Skin of body (tissue), 2 donors: Measurements from ENCODE around the gene PSME4. TPM values are rescaled to one million over a fixed set of nuclear protein-coding genes. Genes with fewer than 3 reads are reported as not detected.

Experiments
- DNase-seq: peaks from one replicate; lab custom pipeline; 2025; lab: John Stamatoyannopoulos, UW
- total RNA-seq: library from RNA; depleted of rRNA; stranded (reverse); fragments of >200 nt; gene quantifications from one replicate; pipeline ENCODE4 v1.2.3, GENCODE V29; 2014

PSME4 gene, protein sequence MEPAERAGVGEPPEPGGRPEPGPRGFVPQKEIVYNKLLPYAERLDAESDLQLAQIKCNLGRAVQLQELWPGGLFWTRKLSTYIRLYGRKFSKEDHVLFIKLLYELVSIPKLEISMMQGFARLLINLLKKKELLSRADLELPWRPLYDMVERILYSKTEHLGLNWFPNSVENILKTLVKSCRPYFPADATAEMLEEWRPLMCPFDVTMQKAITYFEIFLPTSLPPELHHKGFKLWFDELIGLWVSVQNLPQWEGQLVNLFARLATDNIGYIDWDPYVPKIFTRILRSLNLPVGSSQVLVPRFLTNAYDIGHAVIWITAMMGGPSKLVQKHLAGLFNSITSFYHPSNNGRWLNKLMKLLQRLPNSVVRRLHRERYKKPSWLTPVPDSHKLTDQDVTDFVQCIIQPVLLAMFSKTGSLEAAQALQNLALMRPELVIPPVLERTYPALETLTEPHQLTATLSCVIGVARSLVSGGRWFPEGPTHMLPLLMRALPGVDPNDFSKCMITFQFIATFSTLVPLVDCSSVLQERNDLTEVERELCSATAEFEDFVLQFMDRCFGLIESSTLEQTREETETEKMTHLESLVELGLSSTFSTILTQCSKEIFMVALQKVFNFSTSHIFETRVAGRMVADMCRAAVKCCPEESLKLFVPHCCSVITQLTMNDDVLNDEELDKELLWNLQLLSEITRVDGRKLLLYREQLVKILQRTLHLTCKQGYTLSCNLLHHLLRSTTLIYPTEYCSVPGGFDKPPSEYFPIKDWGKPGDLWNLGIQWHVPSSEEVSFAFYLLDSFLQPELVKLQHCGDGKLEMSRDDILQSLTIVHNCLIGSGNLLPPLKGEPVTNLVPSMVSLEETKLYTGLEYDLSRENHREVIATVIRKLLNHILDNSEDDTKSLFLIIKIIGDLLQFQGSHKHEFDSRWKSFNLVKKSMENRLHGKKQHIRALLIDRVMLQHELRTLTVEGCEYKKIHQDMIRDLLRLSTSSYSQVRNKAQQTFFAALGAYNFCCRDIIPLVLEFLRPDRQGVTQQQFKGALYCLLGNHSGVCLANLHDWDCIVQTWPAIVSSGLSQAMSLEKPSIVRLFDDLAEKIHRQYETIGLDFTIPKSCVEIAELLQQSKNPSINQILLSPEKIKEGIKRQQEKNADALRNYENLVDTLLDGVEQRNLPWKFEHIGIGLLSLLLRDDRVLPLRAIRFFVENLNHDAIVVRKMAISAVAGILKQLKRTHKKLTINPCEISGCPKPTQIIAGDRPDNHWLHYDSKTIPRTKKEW (N-terminal part only)
- total RNA-seq = 61.0 TPM

GRCh38 chr2:53970724-53971602 lies at the start of gene PSME4:
Gene PSME4, minus strand, starts transcription at chr2:53970993. Its CDS starts 209 bp downstream, at chr2:53970784.
- DNase-seq = peak; percentile 86

GRCh38 chr2:54015798-54016699 lies 45.3 kb upstream of the PSME4 start:
- DNase-seq = peak; percentile 87

DNA sequence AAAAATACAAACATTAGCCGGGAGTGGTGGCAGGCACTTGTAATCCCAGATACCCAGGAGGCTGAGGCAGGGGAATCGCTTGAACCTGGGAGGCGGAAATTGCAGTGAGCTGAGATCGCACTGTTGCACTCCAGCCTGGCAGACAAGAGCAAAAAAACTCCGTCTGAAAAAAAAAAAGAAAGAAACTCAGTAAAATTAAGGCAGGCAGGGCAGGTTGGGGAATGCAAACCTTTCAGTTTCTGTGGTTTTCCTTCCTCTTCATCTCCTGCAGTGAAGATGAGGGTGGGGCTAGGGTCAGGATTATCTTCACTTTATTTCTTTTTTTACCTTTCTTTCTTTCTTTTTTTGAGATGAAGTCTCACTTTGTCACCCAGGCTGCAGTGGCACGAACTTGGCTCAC lies 43.2 kb upstream of the PSME4 start:
- no peak for DNase-seq

- DNase-seq = no peak
Measured at GRCh38 chr2:54012538-54013141, 41.8 kb upstream of the PSME4 start.

GRCh38 chr2:54009549-54009948 lies 38.8 kb upstream of the PSME4 start:
- no peak for DNase-seq

DNA sequence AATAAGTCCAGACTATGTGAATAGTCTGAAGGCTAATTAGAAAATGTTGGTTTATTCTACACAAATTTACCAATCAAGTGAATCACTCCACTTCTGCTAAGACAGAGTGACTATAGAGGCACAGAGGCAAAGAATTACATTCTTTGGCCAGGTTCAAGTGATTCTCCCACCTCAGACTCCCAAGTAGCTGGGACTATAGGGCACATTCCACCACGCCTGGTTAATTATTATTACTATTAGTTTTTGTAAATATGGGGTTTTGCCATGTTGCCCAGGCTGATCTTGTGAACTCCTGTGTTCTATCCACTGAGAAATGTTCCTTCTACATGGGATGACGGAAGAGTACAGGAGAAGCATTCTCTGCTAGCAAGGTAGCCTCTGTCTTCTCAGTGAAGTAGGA lies 37.6 kb upstream of the PSME4 start:
- DNase-seq = no peak

DNA sequence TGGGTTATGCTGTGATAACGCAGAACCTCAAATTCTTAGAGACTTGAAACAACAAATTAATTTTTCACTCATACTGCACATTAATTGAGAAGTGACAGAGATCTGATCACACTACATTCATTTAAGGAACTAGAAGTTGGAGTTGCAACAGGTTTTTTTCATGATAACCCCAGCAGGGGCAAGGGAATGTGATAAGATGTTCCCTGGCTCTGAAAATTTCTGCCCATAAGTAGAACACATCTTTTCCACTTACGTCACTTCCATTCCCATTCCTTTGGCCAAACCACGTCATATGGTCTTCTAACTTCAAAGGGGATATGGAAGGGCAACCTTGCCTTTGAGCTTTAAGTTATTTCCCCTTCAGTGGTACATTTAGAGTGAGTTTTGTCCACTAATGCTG lies 29.7 kb upstream of the PSME4 start:
- DNase-seq = no peak

GRCh38 chr2:54000122-54000521 lies 29.3 kb upstream of the PSME4 start:
- DNase-seq = no peak

GRCh38 chr2:53998834-53999233 lies 28.0 kb upstream of the PSME4 start:
- no peak for DNase-seq

DNA sequence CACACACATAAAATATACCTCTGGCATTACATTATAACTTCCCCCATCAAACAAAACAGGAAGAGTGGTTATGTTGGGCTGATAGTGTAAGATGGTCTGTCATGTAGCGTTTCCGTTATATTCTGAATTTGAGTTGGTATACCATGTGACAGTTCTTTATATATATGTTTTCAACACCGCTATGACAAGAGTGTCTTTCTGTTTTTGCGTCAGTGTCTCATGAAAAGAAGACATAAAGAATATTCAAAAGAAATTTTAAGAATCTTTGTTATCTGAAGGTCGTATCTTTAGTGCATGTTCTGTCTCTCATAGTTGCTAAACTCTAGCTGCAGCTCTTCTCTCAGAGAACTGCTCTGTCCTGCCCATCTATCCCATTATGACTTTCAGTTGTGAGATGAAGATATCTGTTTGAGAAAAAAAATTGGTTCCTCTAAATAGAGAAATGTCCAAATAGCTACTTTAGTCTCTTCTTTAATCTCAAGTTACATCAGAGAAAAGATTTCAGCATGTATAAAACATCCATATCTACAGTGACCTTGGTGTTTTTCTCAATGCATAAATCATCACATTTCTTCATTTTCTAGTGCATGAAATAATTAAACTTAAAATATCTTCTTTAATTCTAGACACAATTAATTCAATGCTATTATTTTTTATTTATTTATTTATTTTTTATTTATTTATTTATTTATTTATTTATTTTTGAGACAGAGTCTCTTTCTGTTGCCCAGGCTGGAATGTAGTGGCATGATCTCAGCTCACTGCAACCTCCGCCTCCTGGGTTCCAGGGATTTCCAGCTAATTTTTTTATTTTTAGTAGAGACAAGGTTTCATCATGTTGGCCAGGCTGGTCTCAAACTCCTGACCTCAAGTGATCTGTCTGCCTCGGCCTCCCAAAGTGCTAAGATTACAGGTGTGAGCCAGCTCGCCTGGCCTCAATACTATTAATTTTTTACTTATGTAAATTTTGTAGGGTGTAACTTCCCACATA lies 24.3 kb upstream of the PSME4 start:
- DNase-seq = no peak

DNA sequence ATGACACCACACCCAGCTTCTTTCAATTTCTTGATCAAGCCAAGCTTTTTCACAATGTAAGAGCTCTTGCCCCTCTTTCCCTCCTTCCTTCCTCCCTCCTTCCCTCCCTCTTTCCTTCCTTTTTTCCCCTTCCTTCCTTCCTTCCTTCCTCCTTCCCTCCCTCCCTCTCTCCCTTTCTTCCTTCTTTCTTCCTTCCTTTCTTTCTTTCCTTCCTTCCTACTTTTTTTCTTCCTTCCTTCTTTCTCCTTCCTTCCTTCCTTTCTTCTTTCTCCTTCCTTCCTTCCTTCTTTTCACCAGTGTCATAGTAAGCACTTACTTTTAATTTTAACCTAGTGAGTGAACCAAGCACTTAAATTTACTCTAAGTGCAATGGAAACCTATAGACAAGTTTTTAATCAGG lies 21.2 kb upstream of the PSME4 start:
- DNase-seq = no peak

GRCh38 chr2:53989210-53989862 lies 18.5 kb upstream of the PSME4 start:
- DNase-seq = no peak

DNA sequence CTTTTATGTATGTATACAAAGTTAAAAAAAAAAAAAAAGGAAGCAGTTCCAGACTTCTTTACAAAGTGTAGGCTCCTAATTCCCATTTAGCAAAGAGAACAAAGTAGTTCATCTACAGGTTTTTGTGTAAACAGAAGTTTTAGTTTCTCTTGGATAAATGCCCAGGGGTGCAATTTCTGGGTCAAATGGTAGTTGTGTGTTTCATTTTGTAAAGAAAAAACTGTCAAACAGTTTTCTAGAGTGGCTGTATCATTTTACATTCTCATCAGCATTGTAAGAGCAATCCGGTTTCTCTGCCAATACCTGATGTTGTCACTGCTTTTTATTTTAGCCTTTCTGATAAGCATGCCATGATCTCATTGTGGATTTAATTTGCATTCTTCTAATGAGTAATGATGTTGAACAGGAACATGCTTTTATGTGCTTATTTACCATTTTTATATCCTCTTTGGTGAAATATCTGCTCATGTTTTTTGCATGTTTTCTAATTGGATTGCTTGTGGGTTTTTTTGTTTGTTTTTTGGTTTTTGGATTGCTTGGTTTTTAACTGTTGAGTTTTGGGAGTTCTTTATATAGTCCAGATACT lies 16.6 kb upstream of the PSME4 start:
- no peak for DNase-seq

GRCh38 chr2:53985646-53986045 lies 14.9 kb upstream of the PSME4 start:
- no peak for DNase-seq

DNA sequence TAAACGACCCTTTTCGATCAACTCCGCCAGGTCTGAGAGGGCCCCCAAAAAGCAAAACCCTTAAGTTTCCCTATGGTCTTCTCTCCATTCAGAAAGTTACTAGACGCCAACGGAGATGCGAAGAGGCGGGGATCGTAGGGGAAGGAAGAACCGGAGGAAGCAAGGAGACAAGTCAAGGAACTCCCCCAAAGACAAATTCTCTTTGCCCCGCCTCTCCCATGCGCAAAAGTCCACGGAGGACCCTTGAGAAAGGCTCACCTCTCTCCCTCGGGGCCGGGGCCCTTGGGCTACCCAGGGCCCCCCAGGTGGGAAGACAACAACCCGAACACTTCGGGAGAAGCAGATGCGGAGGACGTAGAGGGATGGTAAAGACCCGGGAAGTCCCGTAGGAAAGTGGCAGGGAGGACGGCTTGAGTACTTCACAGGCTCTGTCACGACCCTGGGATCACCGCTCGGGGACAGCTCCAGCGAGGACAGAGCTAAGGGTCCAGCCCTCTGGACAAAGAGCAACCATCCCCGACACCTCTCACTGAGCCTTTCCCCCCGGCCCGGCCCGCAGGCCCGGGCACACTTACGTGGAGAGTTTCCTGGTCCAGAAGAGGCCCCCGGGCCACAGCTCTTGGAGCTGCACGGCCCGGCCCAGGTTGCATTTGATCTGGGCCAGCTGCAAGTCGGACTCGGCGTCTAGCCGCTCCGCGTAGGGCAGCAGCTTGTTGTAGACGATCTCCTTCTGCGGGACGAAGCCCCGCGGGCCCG lies 647 bp downstream of the PSME4 start:
- peak; percentile 48 for DNase-seq

DNA sequence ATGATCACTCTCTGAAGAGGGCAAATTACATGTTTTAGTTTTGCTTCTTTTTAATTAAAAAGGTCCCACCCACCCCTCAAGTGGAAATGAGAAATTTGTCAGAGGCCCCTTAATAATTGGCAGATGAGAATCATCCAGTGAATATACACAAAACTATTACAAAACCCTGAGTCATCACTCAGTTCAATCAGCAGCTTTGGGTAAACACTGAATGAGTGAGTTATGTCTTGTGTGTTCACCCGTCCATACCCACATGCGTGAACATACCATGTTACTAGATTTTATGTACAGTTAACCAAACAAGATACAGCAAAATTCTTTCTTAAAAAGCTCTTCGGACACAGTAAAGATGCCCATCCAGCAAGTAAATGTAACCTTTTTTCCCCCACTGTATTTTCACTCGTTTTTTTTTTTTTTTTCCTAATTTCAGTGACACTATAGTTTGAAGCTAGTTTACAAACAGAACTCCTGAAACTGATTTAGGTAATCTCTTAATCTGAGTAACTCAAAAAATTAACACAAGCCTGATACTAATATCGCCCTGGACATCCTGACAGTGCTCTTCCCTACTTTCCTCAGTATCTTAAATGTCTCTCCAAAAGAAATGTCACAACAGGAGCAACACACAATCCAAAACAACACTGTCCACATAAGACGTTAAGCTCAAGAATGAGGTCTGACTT lies 1.4 kb downstream of the PSME4 start:
- DNase-seq = peak; percentile 74
